Neural progenitor cell (in vitro differentiated cells): ENCODE measurements around the gene SMTNL1. TPM values are rescaled to one million over a fixed set of nuclear protein-coding genes. Genes with fewer than 3 reads are reported as not detected.

Experiments used
- DNase-seq: peaks from one replicate; pipeline ENCODE4 v3.0.0-alpha.2; 2016; ENCODE audit warnings: low spot score
- H2AFZ ChIP-seq: fragments of 200-600 bp; sonication (generic); replicated peaks from 2 replicates; pipeline ENCODE4 v1.6.1; 2016; ENCODE audit warnings: antibody characterized with exemption
- H3F3A ChIP-seq: fragments of 200-600 bp; sonication (generic); 2 replicates; pipeline ENCODE4 v1.6.1; 2016; ENCODE audit warnings: antibody characterized with exemption, low read depth
- H3K27ac ChIP-seq: fragments of 200-600 bp; sonication (generic); 2 replicates; pipeline ENCODE4 v1.5.1; 2016; ENCODE audit warnings: mild to moderate bottlenecking
- H3K27me3 ChIP-seq: fragments of 200-600 bp; sonication (generic); 2 replicates; pipeline ENCODE4 v1.6.1; 2016; ENCODE audit warnings: mild to moderate bottlenecking, moderate library complexity
- H3K36me3 ChIP-seq: fragments of 200-600 bp; sonication (generic); 2 replicates; pipeline ENCODE4 v1.5.1; 2016
- H3K4me1 ChIP-seq: fragments of 200-600 bp; sonication (generic); 2 replicates; pipeline ENCODE4 v1.6.1; 2016; ENCODE audit warnings: mixed run types
- H3K4me2 ChIP-seq: fragments of 200-600 bp; sonication (generic); 2 replicates; pipeline ENCODE4 v1.6.1; 2016
- H3K4me3 ChIP-seq: fragments of 200-600 bp; sonication (generic); 2 replicates; pipeline ENCODE4 v1.5.1; 2016
- H3K79me2 ChIP-seq: fragments of 200-600 bp; sonication (generic); 2 replicates; pipeline ENCODE4 v1.6.1; 2016; ENCODE audit warnings: low read depth
- H3K9ac ChIP-seq: fragments of 200-600 bp; sonication (generic); 2 replicates; pipeline ENCODE4 v1.6.1; 2016
- H3K9me3 ChIP-seq: fragments of 200-600 bp; sonication (generic); 2 replicates; pipeline ENCODE4 v1.5.1; 2016; ENCODE audit warnings: low read depth
- H4K20me1 ChIP-seq: fragments of 200-600 bp; sonication (generic); 2 replicates; pipeline ENCODE4 v1.6.1; 2016; ENCODE audit warnings: low read depth
- H3K27ac Mint-ChIP-seq: 3 replicates; pipeline ENCODE4 v1.8.0; 2021; ENCODE audit warnings: mixed read lengths
- H3K27me3 Mint-ChIP-seq: 2 replicates; pipeline ENCODE4 v1.8.0; 2022; ENCODE audit warnings: low read depth, mild to moderate bottlenecking, inconsistent platforms, moderate library complexity, mixed read lengths; ENCODE audit not compliant: insufficient read depth
- H3K36me3 Mint-ChIP-seq: 3 replicates; pipeline ENCODE4 v1.8.0; 2021; ENCODE audit warnings: mixed read lengths
- H3K4me1 Mint-ChIP-seq: 3 replicates; pipeline ENCODE4 v1.8.0; 2021; ENCODE audit warnings: mixed read lengths
- H3K4me3 Mint-ChIP-seq: 3 replicates; pipeline ENCODE4 v1.8.0; 2021; ENCODE audit warnings: mild to moderate bottlenecking, moderate library complexity, mixed read lengths
- H3K9me3 Mint-ChIP-seq: 3 replicates; pipeline ENCODE4 v1.8.0; 2020; ENCODE audit warnings: mixed read lengths
- CTCF ChIP-seq: fragments of 200-600 bp; sonication (generic); IDR thresholded peaks from 2 replicates; pipeline ENCODE4 v1.5.1; 2017; ENCODE audit warnings: antibody characterized with exemption, mild to moderate bottlenecking
- EZH2 ChIP-seq: fragments of 200-600 bp; sonication (generic); IDR thresholded peaks from 2 replicates; pipeline ENCODE4 v1.6.1; 2017; ENCODE audit warnings: antibody characterized with exemption, mild to moderate bottlenecking, moderate library complexity
- EZH2phosphoT487 ChIP-seq: fragments of 200-600 bp; sonication (generic); IDR thresholded peaks from 2 replicates; pipeline ENCODE4 v1.6.1; 2017; ENCODE audit warnings: antibody characterized with exemption
- total RNA-seq: library from RNA; depleted of rRNA; stranded (reverse); fragments of >200 nt; gene quantifications from 2 replicates; pipeline ENCODE4 v1.2.3, GENCODE V29; 2015; ENCODE audit warnings: low replicate concordance

SMTNL1 gene
- total RNA-seq, 1 donor from 2014 or later = not detected

- Histone ChIP-seq H4K20me1 (peaks cover 15% of the 10 kb centered on the region), H3K9ac (no peak overlapping the region), H3K4me1 (peaks cover 16% of the 10 kb centered on the region), H2AFZ (peak overlapping the region; percentile 91), H3K9me3 (no peaks in the 10 kb centered on the region), H3K4me2 (peak overlapping the region; percentile 89), H3K27me3 (peaks cover 65% of the 10 kb centered on the region), H3K27ac (no peak overlapping the region), H3K36me3 (no peaks in the 10 kb centered on the region), H3K79me2 (no peaks in the 10 kb centered on the region), H3K4me3 (peak overlapping the region; percentile 59), H3F3A (peaks cover 26% of the 10 kb centered on the region)
- DNase-seq = no peak
- Mint-ChIP-seq H3K4me1 (peaks cover 10% of the 10 kb centered on the region), H3K36me3 (no peaks in the 10 kb centered on the region), H3K9me3 (peaks cover 2% of the 10 kb centered on the region), H3K27me3 (peaks cover 49% of the 10 kb centered on the region), H3K27ac (no peak overlapping the region), H3K4me3 (peak overlapping the region; percentile 91)
- no peak for TF ChIP-seq EZH2
- TF ChIP-seq EZH2phosphoT487 = no peak
- no peak for TF ChIP-seq CTCF
Observed at GRCh38 chr11:57516061-57516443, 21.3 kb upstream of the SMTNL1 start.

- no peak overlapping the region for H3K4me2 ChIP-seq
- no peaks in the 10 kb centered on the region for H3K9me3 ChIP-seq
- peaks cover 2% of the 10 kb centered on the region for H3K9me3 Mint-ChIP-seq
- peaks cover 3% of the 10 kb centered on the region for H3F3A ChIP-seq
- H3K36me3 ChIP-seq = no peaks in the 10 kb centered on the region
- peaks cover 3% of the 10 kb centered on the region for H3K36me3 Mint-ChIP-seq
- peaks cover 21% of the 10 kb centered on the region for H3K27me3 Mint-ChIP-seq
- no peak overlapping the region for H3K4me3 Mint-ChIP-seq
- no peaks in the 10 kb centered on the region for H3K4me1 Mint-ChIP-seq
- TF ChIP-seq EZH2 (no peak), CTCF (no peak), EZH2phosphoT487 (no peak)
- DNase-seq = no peak
- H3K4me1 ChIP-seq = peaks cover 1% of the 10 kb centered on the region
- no peak overlapping the region for H3K9ac ChIP-seq
- no peak overlapping the region for H2AFZ ChIP-seq
- no peak overlapping the region for H3K27ac ChIP-seq
- no peaks in the 10 kb centered on the region for H3K79me2 ChIP-seq
- H3K27ac Mint-ChIP-seq = no peak overlapping the region
- H3K27me3 ChIP-seq = peaks cover 20% of the 10 kb centered on the region
- H3K4me3 ChIP-seq = no peak overlapping the region
- no peaks in the 10 kb centered on the region for H4K20me1 ChIP-seq
Observed at GRCh38 chr11:57521116-57521515, 16.3 kb upstream of the SMTNL1 start.

GRCh38 chr11:57523419-57523818 is 14.0 kb upstream of the SMTNL1 start:
- TF ChIP-seq CTCF = no peak
- no peak for TF ChIP-seq EZH2
- TF ChIP-seq EZH2phosphoT487 = no peak
- H4K20me1 ChIP-seq = peaks cover 6% of the 10 kb centered on the region
- Mint-ChIP-seq H3K27me3 (peaks cover 8% of the 10 kb centered on the region), H3K9me3 (no peaks in the 10 kb centered on the region), H3K4me3 (no peak overlapping the region), H3K27ac (no peak overlapping the region), H3K36me3 (peaks cover 3% of the 10 kb centered on the region), H3K4me1 (peaks cover 8% of the 10 kb centered on the region)
- no peaks in the 10 kb centered on the region for H3K27me3 ChIP-seq
- peaks cover 5% of the 10 kb centered on the region for H3K4me1 ChIP-seq
- H3K4me2 ChIP-seq = no peak overlapping the region
- peaks cover 8% of the 10 kb centered on the region for H3F3A ChIP-seq
- H3K9me3 ChIP-seq = no peaks in the 10 kb centered on the region
- H3K79me2 ChIP-seq = no peaks in the 10 kb centered on the region
- no peak overlapping the region for H3K9ac ChIP-seq
- no peak overlapping the region for H3K27ac ChIP-seq
- H3K36me3 ChIP-seq = no peaks in the 10 kb centered on the region
- H2AFZ ChIP-seq = no peak overlapping the region
- H3K4me3 ChIP-seq = no peak overlapping the region
- DNase-seq = no peak
